ENCODE data around the gene MYL11.
"Not testable (repeated sequence)": the region's sequence is repeated elsewhere in the genome, so short reads cannot be mapped to it uniquely, and the experiment has no call there.

MYL11 gene

GRCh38 chr16:30383521-30383920 is 8.9 kb downstream of the MYL11 start:
- Histone ChIP-seq H3K4me3 (no peak overlapping the region), H3K36me3 (ENCODE audit: insufficient read depth, low read length) (no peaks in the 10 kb centered on the region), H3K27ac (no peak overlapping the region), H3K9me3 (ENCODE audit: low read depth, low read length) (no peaks in the 10 kb centered on the region), H3K9ac (ENCODE audit: insufficient read length) (no peak overlapping the region)
- DNase-seq (ENCODE audit: low read depth, low spot score): no peak
- TF ChIP-seq EZH2 (IDR thresholded peaks at IDR 0.05): no peak
- TF ChIP-seq FOXP2 (optimal IDR thresholded peaks at IDR 0.05; ENCODE audit: control extremely low read depth, extremely low read length, insufficient read depth): no peak
- TF ChIP-seq POLR2AphosphoS5 (IDR thresholded peaks at IDR 0.05; ENCODE audit: borderline replicate concordance, low read depth, low read length): no peak

GRCh38 chr16:30394592-30395154 is 20.1 kb downstream of the MYL11 start:
- Histone ChIP-seq H3K4me3 (peak overlapping the region; percentile 93), H3K9me3 (ENCODE audit: low read depth, low read length) (no peaks in the 10 kb centered on the region), H3K36me3 (ENCODE audit: insufficient read depth, low read length) (peaks cover 7% of the 10 kb centered on the region; the same call in 1 of the 2 replicates), H3K27ac (peak overlapping the region; percentile 91), H3K9ac (ENCODE audit: insufficient read length) (peak overlapping the region; percentile 95)
- DNase-seq (ENCODE audit: low read depth, low spot score): no peak
- TF ChIP-seq FOXP2 (optimal IDR thresholded peaks at IDR 0.05; ENCODE audit: control extremely low read depth, extremely low read length, insufficient read depth) (no peak), POLR2AphosphoS5 (IDR thresholded peaks at IDR 0.05; ENCODE audit: borderline replicate concordance, low read depth, low read length) (no peak), EZH2 (IDR thresholded peaks at IDR 0.05) (no peak)

- no peak for DNase-seq (ENCODE audit: low read depth, low spot score)
- TF ChIP-seq FOXP2 (optimal IDR thresholded peaks at IDR 0.05; ENCODE audit: control extremely low read depth, extremely low read length, insufficient read depth) (no peak), POLR2AphosphoS5 (IDR thresholded peaks at IDR 0.05; ENCODE audit: borderline replicate concordance, low read depth, low read length) (no peak), EZH2 (IDR thresholded peaks at IDR 0.05) (no peak)
- Histone ChIP-seq H3K9me3 (ENCODE audit: low read depth, low read length) (no peaks in the 10 kb centered on the region), H3K36me3 (ENCODE audit: insufficient read depth, low read length) (peaks cover 7% of the 10 kb centered on the region; the same call in 1 of the 2 replicates), H3K4me3 (peak within 1 kb of the TSS; percentile 93), H3K27ac (peak within 1 kb of the TSS; percentile 91), H3K9ac (ENCODE audit: insufficient read length) (peak within 1 kb of the TSS; percentile 95)
Measured at GRCh38 chr16:30395155-30395991, 20.8 kb downstream of the MYL11 start, which contains the start of gene ZNF48. TSS of gene ZNF48 (plus strand) at chr16:30395420. CDS start at chr16:30395795, 375 bp downstream.

- no peak for DNase-seq (ENCODE audit: low read depth, low spot score)
- H3K27ac ChIP-seq: peak overlapping the region; percentile 52
- peaks cover 7% of the 10 kb centered on the region; the same call in 1 of the 2 replicates for H3K36me3 ChIP-seq (ENCODE audit: insufficient read depth, low read length)
- peak overlapping the region; percentile 95 for H3K9ac ChIP-seq (ENCODE audit: insufficient read length)
- TF ChIP-seq EZH2 (IDR thresholded peaks at IDR 0.05) (no peak), POLR2AphosphoS5 (IDR thresholded peaks at IDR 0.05; ENCODE audit: borderline replicate concordance, low read depth, low read length) (no peak), FOXP2 (optimal IDR thresholded peaks at IDR 0.05; ENCODE audit: control extremely low read depth, extremely low read length, insufficient read depth) (no peak)
- no peaks in the 10 kb centered on the region for H3K9me3 ChIP-seq (ENCODE audit: low read depth, low read length)
- H3K4me3 ChIP-seq: peak overlapping the region; percentile 93
Measured at GRCh38 chr16:30395992-30396585, 21.5 kb downstream of the MYL11 start.

- H3K27ac ChIP-seq; H3K4me3 ChIP-seq; H3K9me3 ChIP-seq (ENCODE audit: low read depth, low read length); DNase-seq (ENCODE audit: low read depth, low spot score); H3K36me3 ChIP-seq (ENCODE audit: insufficient read depth, low read length); H3K9ac ChIP-seq (ENCODE audit: insufficient read length): not testable (repeated sequence)
Measured at GRCh38 chr16:30396627-30397026, 22.0 kb downstream of the MYL11 start.

GRCh38 chr16:30397056-30397455 is 22.5 kb downstream of the MYL11 start:
- no peak for DNase-seq (ENCODE audit: low read depth, low spot score)
- Histone ChIP-seq H3K9me3 (ENCODE audit: low read depth, low read length) (no peaks in the 10 kb centered on the region), H3K4me3 (no peak overlapping the region), H3K9ac (ENCODE audit: insufficient read length) (no peak overlapping the region), H3K27ac (peak overlapping the region; percentile 37; the same call in 1 of the 2 replicates), H3K36me3 (ENCODE audit: insufficient read depth, low read length) (peaks cover 7% of the 10 kb centered on the region; the same call in 1 of the 2 replicates)
- no peak for TF ChIP-seq POLR2AphosphoS5 (IDR thresholded peaks at IDR 0.05; ENCODE audit: borderline replicate concordance, low read depth, low read length)
- TF ChIP-seq FOXP2 (optimal IDR thresholded peaks at IDR 0.05; ENCODE audit: control extremely low read depth, extremely low read length, insufficient read depth): no peak
- no peak for TF ChIP-seq EZH2 (IDR thresholded peaks at IDR 0.05)

GRCh38 chr16:30397776-30398660 is 23.4 kb downstream of the MYL11 start:
- TF ChIP-seq FOXP2 (optimal IDR thresholded peaks at IDR 0.05; ENCODE audit: control extremely low read depth, extremely low read length, insufficient read depth) (no peak), EZH2 (IDR thresholded peaks at IDR 0.05) (no peak), POLR2AphosphoS5 (IDR thresholded peaks at IDR 0.05; ENCODE audit: borderline replicate concordance, low read depth, low read length) (no peak)
- H3K4me3 ChIP-seq: no peak overlapping the region
- H3K9ac ChIP-seq (ENCODE audit: insufficient read length): no peak overlapping the region
- H3K27ac ChIP-seq: no peak overlapping the region
- no peaks in the 10 kb centered on the region for H3K9me3 ChIP-seq (ENCODE audit: low read depth, low read length)
- no peak for DNase-seq (ENCODE audit: low read depth, low spot score)
- H3K36me3 ChIP-seq (ENCODE audit: insufficient read depth, low read length): peaks cover 7% of the 10 kb centered on the region; the same call in 1 of the 2 replicates

Data from SK-N-MC (cell line).